Brain microvascular endothelial cell (primary cell): ENCODE data around the gene LLGL1.

Experiments used
- DNase-seq: peaks from one replicate; pipeline ENCODE4 v3.0.0-alpha.2; 2020
- H3K27ac ChIP-seq: fragments of 250-450 bp; sonication (Bioruptor Pico); 2 replicates; pipeline ENCODE4 v1.5.1; 2020; ENCODE audit warnings: mild to moderate bottlenecking, moderate library complexity
- H3K27me3 ChIP-seq: fragments of 250-450 bp; sonication (Bioruptor Pico); replicated peaks from 2 replicates; pipeline ENCODE4 v1.5.1; 2020; ENCODE audit warnings: mild to moderate bottlenecking
- H3K36me3 ChIP-seq: fragments of 250-450 bp; sonication (Bioruptor Pico); replicated peaks from 2 replicates; pipeline ENCODE4 v1.5.1; 2020; ENCODE audit warnings: mild to moderate bottlenecking
- H3K4me3 ChIP-seq: 2 replicates; pipeline ENCODE4 v1.5.1; 2011; ENCODE audit warnings: low read depth, mild to moderate bottlenecking, control low read depth, low read length, moderate library complexity
- in situ Hi-C: cut with HindIII; loops from 2 replicates; pipeline ENCODE4 v1.10.0; 2017; ENCODE audit warnings: low sequenced_read_pairs, low pct_ligation_motif_present
- TF ChIP-seq, protein P1 (sequence below): IDR thresholded peaks from 2 replicates; pipeline ENCODE4 v1.5.1; 2011; ENCODE audit warnings: low read depth, mild to moderate bottlenecking, moderate library complexity, low read length, control low read depth, inconsistent platforms; ENCODE audit errors: missing control alignments

LLGL1 gene

DNA sequence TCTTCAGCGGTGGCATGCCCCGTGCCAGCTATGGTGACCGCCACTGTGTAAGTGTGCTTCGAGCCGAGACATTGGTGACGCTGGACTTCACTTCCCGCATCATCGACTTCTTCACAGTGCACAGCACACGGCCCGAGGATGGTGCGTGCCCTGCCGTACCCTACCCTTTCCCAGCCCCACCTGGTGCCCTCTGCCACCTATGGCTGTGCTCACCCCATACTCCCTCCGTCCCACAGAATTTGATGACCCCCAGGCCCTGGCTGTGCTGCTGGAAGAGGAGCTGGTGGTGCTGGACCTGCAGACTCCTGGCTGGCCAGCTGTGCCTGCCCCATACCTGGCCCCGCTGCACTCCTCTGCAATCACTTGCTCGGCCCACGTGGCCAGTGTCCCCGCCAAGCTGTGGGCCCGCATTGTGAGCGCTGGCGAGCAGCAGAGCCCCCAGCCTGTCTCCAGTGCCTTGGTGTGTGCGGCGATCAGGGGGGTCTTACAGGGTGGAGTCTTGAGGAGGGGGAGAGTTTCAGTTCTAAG lies 9.5 kb downstream of the LLGL1 start:
- no peak for DNase-seq
- in situ Hi-C loops: no loop called here
- TF ChIP-seq, protein P1, sequence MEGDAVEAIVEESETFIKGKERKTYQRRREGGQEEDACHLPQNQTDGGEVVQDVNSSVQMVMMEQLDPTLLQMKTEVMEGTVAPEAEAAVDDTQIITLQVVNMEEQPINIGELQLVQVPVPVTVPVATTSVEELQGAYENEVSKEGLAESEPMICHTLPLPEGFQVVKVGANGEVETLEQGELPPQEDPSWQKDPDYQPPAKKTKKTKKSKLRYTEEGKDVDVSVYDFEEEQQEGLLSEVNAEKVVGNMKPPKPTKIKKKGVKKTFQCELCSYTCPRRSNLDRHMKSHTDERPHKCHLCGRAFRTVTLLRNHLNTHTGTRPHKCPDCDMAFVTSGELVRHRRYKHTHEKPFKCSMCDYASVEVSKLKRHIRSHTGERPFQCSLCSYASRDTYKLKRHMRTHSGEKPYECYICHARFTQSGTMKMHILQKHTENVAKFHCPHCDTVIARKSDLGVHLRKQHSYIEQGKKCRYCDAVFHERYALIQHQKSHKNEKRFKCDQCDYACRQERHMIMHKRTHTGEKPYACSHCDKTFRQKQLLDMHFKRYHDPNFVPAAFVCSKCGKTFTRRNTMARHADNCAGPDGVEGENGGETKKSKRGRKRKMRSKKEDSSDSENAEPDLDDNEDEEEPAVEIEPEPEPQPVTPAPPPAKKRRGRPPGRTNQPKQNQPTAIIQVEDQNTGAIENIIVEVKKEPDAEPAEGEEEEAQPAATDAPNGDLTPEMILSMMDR: no peak
- no peak overlapping the region for H3K4me3 ChIP-seq
- peaks cover 43% of the 10 kb centered on the region for H3K36me3 ChIP-seq
- H3K27me3 ChIP-seq: no peaks in the 10 kb centered on the region
- H3K27ac ChIP-seq: no peak overlapping the region

DNA sequence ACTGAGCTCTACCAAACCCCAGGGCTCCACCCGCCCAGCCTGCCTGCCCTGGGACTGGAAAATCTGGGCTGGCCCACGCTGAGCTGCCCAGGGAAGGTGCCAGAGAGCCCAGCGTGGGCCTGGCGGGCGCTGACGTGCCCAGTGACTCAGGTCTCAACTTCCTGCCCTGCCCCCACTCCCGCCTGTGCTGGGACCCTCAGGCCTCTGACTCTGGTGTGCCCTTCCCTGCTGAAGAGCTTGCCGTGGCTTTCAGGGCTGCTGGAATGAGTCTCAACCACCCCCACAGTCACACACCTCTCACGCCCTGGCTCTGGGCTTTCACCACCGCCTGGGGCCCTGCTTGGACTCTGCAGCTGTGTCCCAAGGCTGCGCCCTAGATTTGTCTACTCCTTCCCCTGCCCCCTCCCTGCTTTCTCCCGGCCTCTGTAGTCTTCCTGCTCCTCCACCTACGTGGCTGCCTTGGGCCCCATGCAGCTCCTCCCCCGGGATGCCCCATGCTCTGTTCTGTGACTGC lies 10.4 kb downstream of the LLGL1 start:
- in situ Hi-C loops: no loop called here
- TF ChIP-seq, protein P1: no peak
- H3K36me3 ChIP-seq: peaks cover 43% of the 10 kb centered on the region
- peak overlapping the region; percentile 44 for H3K27ac ChIP-seq
- H3K27me3 ChIP-seq: no peaks in the 10 kb centered on the region
- H3K4me3 ChIP-seq: no peak overlapping the region
- peak; percentile 43 for DNase-seq

DNA sequence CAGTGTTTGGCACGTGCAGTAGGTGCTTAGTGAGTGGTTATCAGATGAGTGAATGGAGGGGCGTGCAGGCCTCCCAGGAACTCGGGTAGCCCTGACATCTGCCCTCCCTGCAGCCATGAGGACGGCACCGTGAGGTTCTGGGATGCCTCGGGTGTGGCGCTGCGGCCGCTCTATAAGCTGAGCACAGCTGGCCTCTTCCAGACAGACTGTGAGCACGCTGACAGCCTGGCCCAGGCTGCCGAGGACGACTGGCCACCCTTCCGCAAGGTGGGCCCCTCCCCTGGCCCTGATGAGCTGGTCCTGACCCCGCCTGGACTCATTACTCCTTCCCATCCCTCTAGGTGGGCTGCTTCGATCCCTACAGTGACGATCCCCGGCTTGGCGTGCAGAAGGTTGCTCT lies 11.1 kb downstream of the LLGL1 start:
- H3K4me3 ChIP-seq: no peak overlapping the region
- no peak for DNase-seq
- H3K27ac ChIP-seq: no peak overlapping the region
- in situ Hi-C loops: no loop called here
- TF ChIP-seq, protein P1: no peak
- no peaks in the 10 kb centered on the region for H3K27me3 ChIP-seq
- peaks cover 43% of the 10 kb centered on the region for H3K36me3 ChIP-seq

DNA sequence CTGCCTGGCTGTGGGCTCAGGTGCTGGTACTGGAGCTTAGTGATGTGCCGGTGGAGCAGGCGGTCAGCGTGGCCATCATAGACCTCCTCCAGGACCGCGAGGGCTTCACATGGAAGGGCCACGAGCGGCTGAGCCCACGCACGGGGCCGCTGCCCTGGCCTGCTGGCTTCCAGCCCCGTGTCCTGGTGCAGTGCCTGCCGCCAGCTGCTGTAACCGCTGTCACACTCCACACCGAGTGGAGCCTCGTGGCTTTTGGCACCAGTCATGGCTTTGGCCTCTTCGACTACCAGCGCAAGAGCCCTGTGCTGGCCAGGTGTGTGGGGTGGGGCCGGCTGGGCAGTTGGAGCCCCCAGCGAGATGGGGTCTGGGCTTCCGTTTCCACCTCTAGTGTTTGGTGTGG lies 12.0 kb downstream of the LLGL1 start:
- Histone ChIP-seq H3K27ac (no peak overlapping the region), H3K27me3 (no peaks in the 10 kb centered on the region), H3K36me3 (peaks cover 51% of the 10 kb centered on the region), H3K4me3 (no peak overlapping the region)
- TF ChIP-seq, protein P1: no peak
- in situ Hi-C loops: no loop called here
- no peak for DNase-seq

DNA sequence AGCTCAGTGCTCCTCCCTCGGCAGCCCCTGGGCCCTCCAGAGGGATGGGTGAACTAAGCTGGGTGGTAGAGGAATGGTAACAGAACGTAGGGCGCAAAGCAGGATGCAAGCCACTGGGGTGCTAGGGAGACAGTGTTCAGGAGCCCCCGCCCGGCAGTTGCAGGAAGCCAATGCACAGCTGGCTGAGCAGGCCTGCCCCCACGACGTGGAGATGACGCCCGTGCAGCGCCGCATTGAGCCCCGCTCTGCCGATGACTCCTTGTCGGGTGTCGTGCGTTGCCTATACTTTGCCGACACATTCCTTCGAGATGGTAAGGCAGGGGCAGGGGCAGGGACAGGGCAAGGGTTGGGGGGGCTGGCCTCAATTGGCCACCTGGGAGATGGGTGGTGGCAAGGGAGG lies 12.9 kb downstream of the LLGL1 start:
- no peak overlapping the region for H3K27ac ChIP-seq
- H3K27me3 ChIP-seq: no peaks in the 10 kb centered on the region
- in situ Hi-C loops: no loop called here
- peaks cover 59% of the 10 kb centered on the region for H3K36me3 ChIP-seq
- H3K4me3 ChIP-seq: no peak overlapping the region
- TF ChIP-seq, protein P1: no peak
- DNase-seq: no peak

DNA sequence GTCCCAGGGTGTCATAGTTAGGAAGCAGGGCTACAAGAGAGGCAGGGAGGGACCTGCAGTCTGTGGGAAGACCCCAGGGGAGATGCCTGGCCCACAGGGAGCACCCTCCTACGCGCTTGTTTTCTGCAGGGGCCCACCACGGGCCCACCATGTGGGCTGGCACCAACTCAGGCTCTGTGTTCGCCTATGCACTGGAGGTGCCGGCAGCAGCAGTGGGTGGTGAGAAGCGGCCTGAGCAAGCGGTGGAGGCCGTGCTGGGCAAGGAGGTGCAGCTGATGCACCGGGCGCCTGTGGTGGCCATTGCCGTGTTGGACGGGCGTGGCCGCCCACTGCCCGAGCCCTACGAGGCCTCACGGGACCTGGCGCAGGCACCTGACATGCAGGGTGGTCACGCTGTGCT lies 15.0 kb downstream of the LLGL1 start:
- Histone ChIP-seq H3K36me3 (peaks cover 58% of the 10 kb centered on the region), H3K4me3 (no peak overlapping the region), H3K27ac (no peak overlapping the region), H3K27me3 (no peaks in the 10 kb centered on the region)
- no peak for DNase-seq
- TF ChIP-seq, protein P1: no peak
- in situ Hi-C loops: no loop called here
